OCI-LY7 (cell line): Measurements from ENCODE around the gene KRTAP9-6. TPM values are rescaled to one million over a fixed set of nuclear protein-coding genes. Genes with fewer than 3 reads are reported as not detected.
"Not testable (repeated sequence)": the region's sequence is repeated elsewhere in the genome, so short reads cannot be mapped to it uniquely, and the experiment has no call there.

ENCODE experiments used
- BruUV-seq: library from RNA; stranded (reverse); fragments of 400-500 nt; replicated peaks from 2 replicates; lab custom pipeline; 2021; lab: Mats Ljungman, UMichigan
- CTCF ChIA-PET: fragments of 300-600 bp; sonication (Branson Sonifier 250); formaldehyde crosslinking; loops from one replicate; lab custom pipeline; 2022; ENCODE audit warnings: antibody characterized with exemption; ENCODE audit not compliant: unreplicated experiment; lab: Charles Lee
- POLR2A ChIA-PET: fragments of 300-600 bp; sonication (Branson Sonifier 250); formaldehyde crosslinking; loops from one replicate; lab custom pipeline; 2022; ENCODE audit warnings: antibody characterized with exemption; lab: Charles Lee
- DNase-seq: peaks from one replicate; pipeline ENCODE4 v3.0.0-alpha.2; 2015; ENCODE audit warnings: low spot score
- H2AFZ ChIP-seq: fragments of 200-600 bp; sonication (generic), shearing (Covaris generic); 2 replicates; pipeline ENCODE4 v1.6.1; 2014; ENCODE audit warnings: mild to moderate bottlenecking, antibody characterized with exemption, low read length, moderate library complexity
- H3K27ac ChIP-seq: fragments of 200-600 bp; sonication (generic); 2 replicates; pipeline ENCODE4 v1.5.1; 2014; ENCODE audit warnings: mixed run types, low read depth, mild to moderate bottlenecking, moderate library complexity, low read length, inconsistent platforms; ENCODE audit not compliant: poor library complexity, severe bottlenecking
- H3K36me3 ChIP-seq: fragments of 200-600 bp; sonication (generic); 2 replicates; pipeline ENCODE4 v1.6.1; 2014; ENCODE audit warnings: mild to moderate bottlenecking, antibody characterized with exemption, low read length, moderate library complexity, mixed read lengths; ENCODE audit not compliant: insufficient read depth
- H3K4me1 ChIP-seq: fragments of 200-600 bp; sonication (generic); 2 replicates; pipeline ENCODE4 v1.5.1; 2014; ENCODE audit warnings: mild to moderate bottlenecking, low read length; ENCODE audit not compliant: insufficient read depth, poor library complexity, severe bottlenecking
- H3K4me2 ChIP-seq: fragments of 200-600 bp; sonication (generic); 2 replicates; pipeline ENCODE4 v1.6.1; 2014; ENCODE audit warnings: mild to moderate bottlenecking, low read length
- H3K4me3 ChIP-seq: fragments of 200-600 bp; sonication (generic); 2 replicates; pipeline ENCODE4 v1.5.1; 2014; ENCODE audit warnings: mild to moderate bottlenecking, low read depth, low read length; ENCODE audit not compliant: poor library complexity, severe bottlenecking
- H3K79me2 ChIP-seq: fragments of 200-600 bp; sonication (generic); 2 replicates; pipeline ENCODE4 v1.6.1; 2016; ENCODE audit warnings: low read depth, mild to moderate bottlenecking, low read length, moderate library complexity, mixed read lengths; ENCODE audit not compliant: insufficient read depth
- H3K9me2 ChIP-seq: fragments of 200-600 bp; sonication (generic); 2 replicates; pipeline ENCODE4 v1.6.1; 2016; ENCODE audit warnings: mild to moderate bottlenecking, low read length, mixed read lengths; ENCODE audit not compliant: insufficient read depth
- H3K9me3 ChIP-seq: fragments of 200-600 bp; sonication (generic); 2 replicates; pipeline ENCODE4 v1.6.1; 2014; ENCODE audit warnings: mild to moderate bottlenecking, mixed run types, low read length, mixed read lengths
- H4K20me1 ChIP-seq: fragments of 200-600 bp; sonication (generic); 2 replicates; pipeline ENCODE4 v1.6.1; 2014; ENCODE audit warnings: mild to moderate bottlenecking, antibody characterized with exemption, low read length, moderate library complexity, mixed read lengths; ENCODE audit not compliant: insufficient read depth
- EZH2phosphoT487 ChIP-seq: fragments of 200-600 bp; sonication (generic); IDR thresholded peaks from 2 replicates; pipeline ENCODE4 v1.6.1; 2018; ENCODE audit warnings: low read depth, borderline replicate concordance, mild to moderate bottlenecking, mixed run types, antibody characterized with exemption, low read length, moderate library complexity, mixed read lengths
- intact Hi-C: fragments of 100-400 bp; cut with micrococcal nuclease; formaldehyde crosslinking; loops from one replicate; pipeline ENCODE4 v1.10.0; 2022; ENCODE audit not compliant: unreplicated experiment
- total RNA-seq, 2 experiments: library from RNA; depleted of rRNA in 1 of 2; stranded (reverse); fragments of >200 nt in 1 of 2; shearing (Covaris generic) in 1 of 2; gene quantifications; 2 replicates each; pipeline ENCODE4 v1.2.3, GENCODE V29; 2014 to 2022
- TF ChIP-seq, protein P1 (sequence below): fragments of 200-600 bp; sonication (generic); conservative IDR thresholded peaks from 2 replicates; pipeline ENCODE4 v1.5.1; 2014; ENCODE audit warnings: mild to moderate bottlenecking, antibody characterized with exemption, low read length, moderate library complexity, mixed read lengths

The KRTAP9-6 gene
- total RNA-seq, 2 experiments from 2014 or later, result not detected

DNA sequence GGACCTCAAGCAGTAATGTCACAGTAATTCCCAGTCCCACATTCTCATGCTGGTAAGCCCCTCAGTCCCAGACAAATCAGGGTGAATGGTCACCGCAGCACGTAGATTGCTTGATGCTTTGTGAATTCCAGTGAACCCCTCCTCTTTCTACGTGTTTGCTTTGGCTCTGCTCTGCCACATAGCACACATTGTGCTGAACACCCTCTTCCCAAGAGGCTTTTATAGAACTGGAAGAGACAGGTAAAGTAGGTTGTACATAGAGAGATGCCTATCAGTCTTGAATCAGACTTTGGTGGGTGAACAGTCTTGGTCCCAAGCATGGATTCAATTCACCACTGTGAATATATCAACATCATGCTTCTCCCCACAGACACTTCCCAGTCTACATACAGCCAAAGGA lies 579 bp upstream of the KRTAP9-6 start:
- no peak overlapping the region for H3K27ac ChIP-seq
- H3K9me3 ChIP-seq, result no peaks in the 10 kb centered on the region
- no peak overlapping the region for H3K4me3 ChIP-seq
- no peaks in the 10 kb centered on the region for H3K4me1 ChIP-seq
- intact Hi-C loops, result no loop called here
- no peaks in the 10 kb centered on the region for H3K36me3 ChIP-seq
- no peaks in the 10 kb centered on the region for H4K20me1 ChIP-seq
- no peak for DNase-seq
- H2AFZ ChIP-seq, result no peak overlapping the region
- H3K4me2 ChIP-seq, result no peak overlapping the region
- POLR2A ChIA-PET, result no interaction called here
- H3K9me2 ChIP-seq, result no peaks in the 10 kb centered on the region
- no peaks in the 10 kb centered on the region for H3K79me2 ChIP-seq
- CTCF ChIA-PET, result no interaction called here
- BruUV-seq, result no TSS peak
- no peak for TF ChIP-seq EZH2phosphoT487
- TF ChIP-seq, protein P1, sequence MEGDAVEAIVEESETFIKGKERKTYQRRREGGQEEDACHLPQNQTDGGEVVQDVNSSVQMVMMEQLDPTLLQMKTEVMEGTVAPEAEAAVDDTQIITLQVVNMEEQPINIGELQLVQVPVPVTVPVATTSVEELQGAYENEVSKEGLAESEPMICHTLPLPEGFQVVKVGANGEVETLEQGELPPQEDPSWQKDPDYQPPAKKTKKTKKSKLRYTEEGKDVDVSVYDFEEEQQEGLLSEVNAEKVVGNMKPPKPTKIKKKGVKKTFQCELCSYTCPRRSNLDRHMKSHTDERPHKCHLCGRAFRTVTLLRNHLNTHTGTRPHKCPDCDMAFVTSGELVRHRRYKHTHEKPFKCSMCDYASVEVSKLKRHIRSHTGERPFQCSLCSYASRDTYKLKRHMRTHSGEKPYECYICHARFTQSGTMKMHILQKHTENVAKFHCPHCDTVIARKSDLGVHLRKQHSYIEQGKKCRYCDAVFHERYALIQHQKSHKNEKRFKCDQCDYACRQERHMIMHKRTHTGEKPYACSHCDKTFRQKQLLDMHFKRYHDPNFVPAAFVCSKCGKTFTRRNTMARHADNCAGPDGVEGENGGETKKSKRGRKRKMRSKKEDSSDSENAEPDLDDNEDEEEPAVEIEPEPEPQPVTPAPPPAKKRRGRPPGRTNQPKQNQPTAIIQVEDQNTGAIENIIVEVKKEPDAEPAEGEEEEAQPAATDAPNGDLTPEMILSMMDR, result no peak

DNA sequence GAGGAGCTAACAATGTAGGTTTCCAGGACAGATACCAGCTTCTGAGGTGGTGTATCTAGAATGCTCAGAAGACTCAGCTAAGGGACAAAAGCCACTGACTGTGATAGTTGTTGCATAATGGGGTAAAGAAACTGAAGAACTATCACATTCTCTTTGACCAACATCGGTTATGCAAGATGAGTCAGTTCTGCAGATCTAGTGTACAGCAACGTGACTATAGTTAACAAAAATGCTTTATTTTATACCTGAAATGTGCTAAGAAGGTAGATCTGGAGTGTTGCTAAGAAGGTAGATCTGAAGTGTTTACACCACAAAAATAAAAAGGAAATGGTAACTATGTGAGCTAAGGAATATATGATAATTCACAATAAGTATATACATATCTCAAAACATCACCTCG lies 2.5 kb downstream of the KRTAP9-6 start:
- no peak for DNase-seq
- Histone ChIP-seq H3K79me2 (no peaks in the 10 kb centered on the region), H3K9me3 (no peaks in the 10 kb centered on the region), H3K4me2 (no peak overlapping the region), H3K9me2 (no peaks in the 10 kb centered on the region), H2AFZ (no peak overlapping the region), H3K4me3 (no peak overlapping the region), H3K36me3 (no peaks in the 10 kb centered on the region), H4K20me1 (no peaks in the 10 kb centered on the region), H3K4me1 (no peaks in the 10 kb centered on the region), H3K27ac (no peak overlapping the region)
- intact Hi-C loops, result no loop called here
- CTCF ChIA-PET, result no interaction called here
- no TSS peak for BruUV-seq
- TF ChIP-seq EZH2phosphoT487, result no peak
- TF ChIP-seq, protein P1, result no peak
- POLR2A ChIA-PET, result no interaction called here

DNA sequence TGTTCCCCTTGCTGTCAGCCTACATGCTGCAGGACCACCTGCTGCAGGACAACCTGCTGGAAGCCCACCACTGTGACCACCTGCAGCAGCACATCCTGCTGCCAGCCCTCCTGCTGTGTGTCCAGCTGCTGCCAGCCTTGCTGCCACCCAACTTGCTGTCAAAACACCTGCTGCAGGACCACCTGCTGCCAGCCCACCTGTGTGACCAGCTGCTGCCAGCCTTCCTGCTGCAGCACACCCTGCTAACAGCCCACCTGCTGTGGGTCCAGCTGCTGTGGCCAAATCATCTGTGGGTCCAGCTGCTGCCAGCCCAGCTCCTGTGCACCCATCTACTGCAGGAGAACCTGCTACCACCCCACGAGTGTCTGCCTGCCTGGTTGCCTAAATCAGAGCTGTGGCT lies 6.1 kb downstream of the KRTAP9-6 start:
- H3K9me2 ChIP-seq, H3K4me3 ChIP-seq, H3K4me1 ChIP-seq, H3K27ac ChIP-seq, H3K9me3 ChIP-seq, H4K20me1 ChIP-seq, H3K4me2 ChIP-seq, POLR2A ChIA-PET, DNase-seq, intact Hi-C loops, H3K36me3 ChIP-seq, H3K79me2 ChIP-seq, H2AFZ ChIP-seq, CTCF ChIA-PET, BruUV-seq: not testable (repeated sequence)
